CD4-positive, alpha-beta T cell treated with Interferon gamma for 1 hour (primary cell): ENCODE measurements around the gene TNNT1.
"Not testable (repeated sequence)": the region's sequence is repeated elsewhere in the genome, so short reads cannot be mapped to it uniquely, and the experiment has no call there.

ENCODE experiments used
- DNase-seq: peaks from one replicate; pipeline ENCODE4 v3.0.0-alpha.2; 2020

The TNNT1 gene

DNA sequence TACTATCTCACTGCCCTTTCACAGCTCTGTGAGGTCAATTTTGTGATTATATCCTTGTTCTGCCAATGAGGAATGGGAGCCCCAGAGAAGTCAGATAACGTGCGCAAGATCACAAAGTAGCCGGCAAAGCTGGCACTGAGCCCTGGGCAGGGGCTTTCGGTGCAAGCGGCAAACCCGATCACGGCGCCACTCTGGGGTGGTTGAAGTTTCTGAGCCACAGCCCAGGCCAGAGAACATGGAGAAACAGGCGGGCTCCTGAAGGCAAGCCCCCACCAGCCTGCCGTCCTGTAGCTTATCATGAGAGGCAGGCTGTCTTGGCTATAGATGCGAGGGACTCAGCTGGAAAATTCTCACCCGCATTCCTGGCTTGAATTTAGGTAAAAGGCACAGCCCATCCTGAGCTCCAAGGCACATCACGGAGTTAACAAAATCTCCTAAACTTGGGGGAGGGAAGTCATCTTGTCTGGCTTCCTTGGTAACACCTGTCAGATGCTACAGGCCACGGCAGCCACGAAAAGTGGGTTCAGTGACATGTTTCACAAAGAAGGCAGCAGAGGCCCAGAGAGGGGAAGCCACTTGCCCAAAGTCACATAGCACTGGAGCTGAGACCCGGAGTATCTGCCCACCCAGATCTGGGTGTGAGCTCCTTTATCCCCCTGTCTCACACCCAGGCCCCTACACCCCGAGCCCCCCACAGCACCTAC is 12.5 kb downstream of the TNNT1 start:
- no peak for DNase-seq

DNA sequence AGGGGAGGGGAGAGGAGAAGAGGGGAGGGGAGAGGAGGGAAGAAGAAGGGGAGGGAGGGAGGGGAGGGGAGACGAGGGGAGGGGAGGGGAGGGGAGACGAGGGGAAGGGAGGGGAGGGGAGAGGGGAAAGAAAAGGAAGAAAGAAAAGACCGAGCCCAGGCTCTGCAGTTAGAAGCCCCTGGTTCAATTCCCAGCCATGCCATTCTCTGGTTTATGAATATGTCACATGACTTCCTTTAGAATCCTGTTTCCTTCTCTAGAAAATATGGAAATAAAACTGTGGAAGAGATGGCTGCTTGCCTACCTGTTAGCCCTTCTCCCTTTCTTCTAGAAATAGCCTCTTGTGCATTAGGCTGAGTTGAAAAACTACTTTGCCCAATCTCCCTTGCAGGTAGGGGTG is 14.3 kb downstream of the TNNT1 start:
- DNase-seq = no peak

DNA sequence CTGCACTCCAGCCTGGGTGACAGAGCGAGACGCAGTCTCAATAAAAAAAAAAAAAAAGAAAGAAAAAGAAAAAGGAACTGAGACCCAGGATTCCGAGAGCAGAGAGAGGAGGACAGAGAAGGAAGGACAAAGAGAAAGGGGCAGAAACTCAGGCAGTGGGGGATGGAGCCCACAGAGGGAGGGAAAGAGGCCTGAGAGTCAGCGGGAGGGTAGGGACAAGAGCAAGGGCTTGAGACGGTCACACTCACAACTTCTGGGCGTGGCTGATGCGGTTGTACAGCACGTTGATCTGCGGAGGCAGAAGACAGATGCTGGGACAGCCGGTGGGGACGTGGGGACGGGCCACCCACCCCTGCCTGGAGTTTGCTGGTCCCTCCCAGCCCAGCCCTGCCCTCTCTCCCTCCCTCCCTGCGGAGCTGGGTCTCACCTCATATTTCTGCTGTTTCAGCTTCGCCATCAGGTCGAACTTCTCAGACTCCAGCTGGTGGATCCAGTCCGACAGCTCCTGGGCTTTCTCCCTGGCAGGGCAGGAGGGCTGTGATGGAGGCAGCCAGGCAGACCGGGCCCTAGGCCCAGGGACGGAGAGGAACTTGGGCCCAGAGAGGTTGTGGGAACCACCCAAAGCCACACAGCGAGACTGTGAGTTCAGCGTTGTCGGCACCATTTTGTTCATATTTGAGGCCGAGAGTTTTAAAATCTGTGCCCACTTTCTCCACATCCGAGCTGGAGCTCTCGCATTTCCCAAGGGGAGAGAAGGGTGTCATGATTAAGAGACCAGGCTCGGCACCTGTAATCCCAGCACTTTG is 15.2 kb downstream of the TNNT1 start:
- no peak for DNase-seq

GRCh38 chr19:55132453-55133129 is 16.4 kb downstream of the TNNT1 start:
- DNase-seq = no peak

- no peak for DNase-seq
Observed at GRCh38 chr19:55131421-55131820, 17.6 kb downstream of the TNNT1 start.

DNA sequence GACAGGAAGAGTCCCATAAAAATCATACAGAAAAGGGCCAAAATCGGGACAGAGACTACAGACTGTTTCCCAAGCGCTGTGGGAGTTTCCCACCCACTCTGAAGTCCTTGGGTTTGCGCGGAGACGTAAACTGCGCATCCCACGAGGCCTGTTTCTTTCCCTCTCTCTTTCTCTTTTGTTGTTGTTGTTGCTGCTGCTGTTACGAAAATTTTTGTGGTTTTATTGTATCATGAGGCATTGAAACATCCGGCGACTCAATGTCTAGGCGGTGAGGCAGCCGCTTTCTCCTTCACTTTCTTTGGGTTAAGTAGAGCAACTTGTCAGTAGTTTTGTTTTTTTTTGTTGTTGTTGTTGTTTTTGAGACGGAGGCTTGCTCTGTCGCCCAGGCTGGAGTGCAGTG is 30.0 kb downstream of the TNNT1 start:
- DNase-seq = no peak

DNA sequence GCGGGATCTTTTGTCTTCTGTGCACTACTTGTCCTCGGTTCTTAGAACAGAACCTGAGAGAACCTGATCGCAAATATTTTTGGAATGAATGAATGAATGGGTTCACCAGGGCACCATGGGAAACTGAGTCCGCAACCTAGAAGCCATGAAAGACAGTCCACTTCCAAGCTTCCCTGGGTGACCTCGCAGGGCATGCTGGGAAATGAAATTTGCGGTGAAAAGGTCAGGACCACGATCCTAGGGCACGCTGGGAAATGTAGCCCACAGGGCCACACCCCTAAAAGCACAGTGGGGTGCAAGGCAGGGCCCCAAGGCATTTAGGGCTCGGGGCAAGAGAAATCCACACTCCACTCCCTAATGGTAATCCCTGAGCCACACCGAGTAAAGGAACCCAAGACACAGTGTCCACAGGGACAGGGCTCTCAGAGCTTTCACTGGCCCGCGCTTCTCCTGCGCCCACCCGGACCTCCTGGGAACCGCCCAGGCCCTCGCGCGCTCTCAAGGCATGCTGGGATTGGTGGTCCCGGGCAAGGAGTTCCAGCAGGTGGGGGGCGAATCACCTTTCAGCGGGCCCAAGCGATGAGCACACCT is 30.5 kb downstream of the TNNT1 start:
- no peak for DNase-seq

GRCh38 chr19:55117663-55118391 is 31.2 kb downstream of the TNNT1 start:
- DNase-seq = peak; percentile 97

GRCh38 chr19:55116859-55117662 is 31.9 kb downstream of the TNNT1 start, which contains the start of gene PPP1R12C:
PPP1R12C (minus strand) TSS chr19:55117637; CDS start chr19:55117543, 94 bp downstream.
- DNase-seq = no peak

- peak; percentile 59 for DNase-seq
Observed at GRCh38 chr19:55116232-55116858, 32.7 kb downstream of the TNNT1 start.

DNA sequence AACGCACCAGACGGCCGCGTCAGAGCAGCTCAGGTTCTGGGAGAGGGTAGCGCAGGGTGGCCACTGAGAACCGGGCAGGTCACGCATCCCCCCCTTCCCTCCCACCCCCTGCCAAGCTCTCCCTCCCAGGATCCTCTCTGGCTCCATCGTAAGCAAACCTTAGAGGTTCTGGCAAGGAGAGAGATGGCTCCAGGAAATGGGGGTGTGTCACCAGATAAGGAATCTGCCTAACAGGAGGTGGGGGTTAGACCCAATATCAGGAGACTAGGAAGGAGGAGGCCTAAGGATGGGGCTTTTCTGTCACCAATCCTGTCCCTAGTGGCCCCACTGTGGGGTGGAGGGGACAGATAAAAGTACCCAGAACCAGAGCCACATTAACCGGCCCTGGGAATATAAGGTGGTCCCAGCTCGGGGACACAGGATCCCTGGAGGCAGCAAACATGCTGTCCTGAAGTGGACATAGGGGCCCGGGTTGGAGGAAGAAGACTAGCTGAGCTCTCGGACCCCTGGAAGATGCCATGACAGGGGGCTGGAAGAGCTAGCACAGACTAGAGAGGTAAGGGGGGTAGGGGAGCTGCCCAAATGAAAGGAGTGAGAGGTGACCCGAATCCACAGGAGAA is 33.5 kb downstream of the TNNT1 start:
- no peak for DNase-seq

DNA sequence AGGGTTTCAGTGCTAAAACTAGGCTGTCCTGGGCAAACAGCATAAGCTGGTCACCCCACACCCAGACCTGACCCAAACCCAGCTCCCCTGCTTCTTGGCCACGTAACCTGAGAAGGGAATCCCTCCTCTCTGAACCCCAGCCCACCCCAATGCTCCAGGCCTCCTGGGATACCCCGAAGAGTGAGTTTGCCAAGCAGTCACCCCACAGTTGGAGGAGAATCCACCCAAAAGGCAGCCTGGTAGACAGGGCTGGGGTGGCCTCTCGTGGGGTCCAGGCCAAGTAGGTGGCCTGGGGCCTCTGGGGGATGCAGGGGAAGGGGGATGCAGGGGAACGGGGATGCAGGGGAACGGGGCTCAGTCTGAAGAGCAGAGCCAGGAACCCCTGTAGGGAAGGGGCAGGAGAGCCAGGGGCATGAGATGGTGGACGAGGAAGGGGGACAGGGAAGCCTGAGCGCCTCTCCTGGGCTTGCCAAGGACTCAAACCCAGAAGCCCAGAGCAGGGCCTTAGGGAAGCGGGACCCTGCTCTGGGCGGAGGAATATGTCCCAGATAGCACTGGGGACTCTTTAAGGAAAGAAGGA is 34.4 kb downstream of the TNNT1 start:
- DNase-seq = no peak

- no peak for DNase-seq
Observed at GRCh38 chr19:55113570-55114039, 35.4 kb downstream of the TNNT1 start.

DNA sequence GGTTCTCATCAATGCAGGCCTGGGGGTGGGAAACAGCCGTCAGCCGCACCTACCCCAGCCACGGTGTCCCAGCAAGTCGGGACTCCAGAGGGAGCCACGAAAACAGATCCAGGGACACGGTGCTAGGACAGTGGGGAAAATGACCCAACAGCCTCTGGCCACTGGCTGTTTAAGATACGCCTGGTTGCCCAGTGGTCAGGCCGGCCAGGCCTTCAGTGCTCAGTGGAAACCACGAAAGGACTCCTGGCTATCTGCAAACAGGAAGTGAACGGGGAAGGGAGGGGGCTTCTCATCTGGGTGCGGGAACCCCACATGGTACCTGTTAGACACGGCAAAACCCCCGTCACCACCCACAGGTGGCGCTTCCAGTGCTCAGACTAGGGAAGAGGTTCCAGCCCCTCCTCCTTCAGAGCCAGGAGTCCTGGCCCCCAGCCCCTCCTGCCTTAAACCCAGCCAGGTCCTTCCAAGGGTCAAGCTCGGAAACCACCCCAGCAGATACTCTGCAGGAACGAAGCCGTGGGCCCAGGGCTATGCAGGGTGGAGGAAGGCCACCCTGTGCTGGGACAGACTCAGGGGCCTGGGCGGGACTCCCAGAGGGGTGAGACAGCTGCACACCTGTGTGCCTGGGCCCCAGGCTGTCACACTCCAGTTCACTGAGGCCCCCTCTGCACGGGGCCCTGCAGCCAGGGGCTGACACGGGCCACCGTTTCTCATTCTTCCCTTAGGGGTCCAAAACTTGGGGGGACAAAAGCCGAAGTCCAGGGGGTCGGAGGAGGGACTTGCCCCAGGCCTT is 36.0 kb downstream of the TNNT1 start:
- no peak for DNase-seq

GRCh38 chr19:55112246-55112776 is 36.7 kb downstream of the TNNT1 start:
- DNase-seq = no peak

GRCh38 chr19:55111238-55111831 is 37.7 kb downstream of the TNNT1 start:
- DNase-seq = no peak

GRCh38 chr19:55109527-55110291 is 39.3 kb downstream of the TNNT1 start:
- DNase-seq = no peak

DNA sequence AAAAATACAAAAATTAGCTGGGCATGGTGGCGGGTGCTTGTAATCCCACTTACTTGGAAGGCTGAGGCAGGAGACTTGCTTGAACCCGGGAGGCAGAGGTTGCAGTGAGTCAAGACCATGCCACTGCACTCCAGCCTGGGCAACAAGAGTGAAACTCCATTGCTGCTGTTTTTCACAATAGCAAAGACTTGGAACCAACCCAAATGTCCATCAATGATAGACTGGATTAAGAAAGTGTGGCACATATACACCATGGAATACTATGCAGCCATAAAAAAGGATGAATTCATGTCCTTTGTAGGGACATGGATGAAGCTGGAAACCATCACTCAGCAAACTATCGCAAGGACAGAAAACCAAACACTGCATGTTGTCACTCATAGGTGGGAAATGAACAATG is 41.8 kb downstream of the TNNT1 start:
- not testable (repeated sequence) for DNase-seq
